ENCODE results near the gene MAML1. TPM values are rescaled to one million over a fixed set of nuclear protein-coding genes. Genes with fewer than 3 reads are reported as not detected.

MAML1 gene
- total and polyA plus RNA-seq, 2 experiments from 2014 or later: 14.4 to 35.8 TPM

DNA sequence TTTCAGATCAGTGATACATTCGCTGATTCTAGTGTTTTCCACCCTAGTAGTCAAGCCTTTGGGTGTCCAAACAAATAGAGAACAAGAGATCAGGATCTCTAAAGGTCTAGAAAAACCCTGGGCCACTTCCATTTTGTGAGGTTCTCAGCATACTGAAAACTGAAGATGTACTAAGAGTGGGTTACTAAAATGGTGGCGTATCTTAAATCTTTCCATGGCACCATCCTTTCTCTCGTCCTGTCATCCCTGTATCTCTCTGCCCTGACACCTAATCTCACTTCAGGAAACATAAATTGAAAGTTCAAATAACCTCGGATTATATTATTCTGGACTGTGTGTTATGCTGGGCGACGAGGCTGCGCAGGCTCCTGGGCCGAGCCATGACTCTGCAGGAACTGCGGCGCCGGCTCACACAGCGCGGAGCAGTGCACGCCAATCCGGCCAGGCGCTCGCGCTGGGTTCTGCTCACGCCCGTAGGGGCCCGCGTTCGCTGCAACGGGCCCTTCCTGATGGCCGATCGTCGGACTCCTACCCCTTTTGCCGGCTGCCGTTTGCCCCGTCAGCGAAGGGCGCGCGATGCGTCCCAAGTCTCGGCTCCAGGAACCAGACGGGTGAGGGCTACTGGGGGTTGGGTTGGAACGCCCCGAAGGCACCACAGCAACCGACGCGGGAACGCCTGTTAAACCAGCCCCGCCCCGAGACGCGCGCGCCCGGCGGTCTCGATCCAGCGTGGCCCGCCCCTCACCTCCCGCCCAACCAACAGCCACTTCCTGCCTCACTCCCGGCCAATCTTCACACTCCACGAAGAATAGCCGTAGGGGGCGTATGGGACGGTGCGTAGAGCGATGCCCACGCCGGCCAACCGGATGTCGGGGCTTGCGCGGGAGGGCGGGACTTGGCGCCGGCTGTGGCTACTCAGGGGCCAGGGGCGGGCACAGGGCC, 34.4 kb upstream of the MAML1 start:
- H3K4me3 ChIP-seq: peak overlapping the region; percentile 91
- peaks cover 9% of the 10 kb centered on the region for H3K4me1 ChIP-seq (ENCODE audit: low read depth)
- peak; percentile 98 to 100 for DNase-seq (ENCODE audit: low read depth in 1 of 2, low spot score in 1 of 2)

DNA sequence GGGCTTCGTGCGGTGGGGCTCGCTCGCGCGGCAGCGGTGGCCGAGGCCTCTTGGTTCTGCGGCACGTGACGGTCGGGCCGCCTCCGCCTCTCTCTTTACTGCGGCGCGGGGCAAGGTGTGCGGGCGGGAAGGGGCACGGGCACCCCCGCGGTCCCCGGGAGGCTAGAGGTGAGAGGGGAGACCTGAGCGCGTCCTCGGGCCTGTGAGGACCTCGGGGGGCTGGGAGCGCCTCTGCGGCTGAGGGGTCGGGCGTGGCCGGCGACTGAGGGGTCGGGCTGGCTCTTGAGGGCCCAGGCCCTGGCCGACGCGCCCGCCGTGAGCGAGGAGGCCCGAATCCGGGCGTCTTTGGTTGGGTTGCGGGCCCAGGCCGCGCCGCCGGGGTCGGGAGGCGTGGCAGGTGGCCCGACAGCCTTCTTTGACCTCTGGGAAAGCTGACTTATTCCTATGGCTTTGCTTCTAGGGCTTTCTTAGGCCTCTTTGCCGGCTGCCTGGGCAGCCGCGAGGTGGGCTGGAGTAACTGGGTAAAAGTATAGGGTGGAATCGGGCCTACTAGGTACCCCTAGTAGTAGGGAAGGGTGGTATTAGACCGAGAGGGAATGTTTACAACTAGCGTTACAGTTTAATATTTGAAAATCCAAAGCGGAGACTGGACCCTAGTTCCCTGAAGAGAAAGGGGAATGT, 33.5 kb upstream of the MAML1 start, which contains the start of gene CANX:
TSS of gene CANX (plus strand) at position 33 of the 681 bp plus-strand sequence. CDS start 6,715 bp downstream, outside the sequence.
- Histone ChIP-seq H3K27ac (peak within 1 kb of the TSS; percentile 100), H3K4me3 (peak within 1 kb of the TSS; percentile 91), H3K27me3 (no peaks in the 10 kb centered on the region), H3K9me3 (ENCODE audit: low read depth) (no peaks in the 10 kb centered on the region), H3K36me3 (peaks cover 2% of the 10 kb centered on the region), H3K4me1 (ENCODE audit: low read depth) (peaks cover 9% of the 10 kb centered on the region)
- no peak for TF ChIP-seq CTCF (IDR thresholded peaks at IDR 0.05; ENCODE audit: low read depth, low read length)
- no peak for DNase-seq (ENCODE audit: low read depth in 1 of 2, low spot score in 1 of 2)

More for the DNA sequence above, 34.4 kb upstream of the MAML1 start:
- Histone ChIP-seq H3K36me3 (peaks cover 2% of the 10 kb centered on the region), H3K27me3 (no peaks in the 10 kb centered on the region), H3K27ac (peak overlapping the region; percentile 100), H3K9me3 (ENCODE audit: low read depth) (no peaks in the 10 kb centered on the region)
- no peak for TF ChIP-seq CTCF (IDR thresholded peaks at IDR 0.05; ENCODE audit: low read depth, low read length)

GRCh38 chr5:179699616-179700237, 32.9 kb upstream of the MAML1 start:
- peak overlapping the region; percentile 91 for H3K4me3 ChIP-seq
- peak in 1 of 2 donors; percentile 40 for DNase-seq (ENCODE audit: low read depth in 1 of 2, low spot score in 1 of 2)
- no peaks in the 10 kb centered on the region for H3K27me3 ChIP-seq
- peak overlapping the region; percentile 100 for H3K27ac ChIP-seq
- H3K36me3 ChIP-seq: peaks cover 2% of the 10 kb centered on the region
- H3K4me1 ChIP-seq (ENCODE audit: low read depth): peaks cover 9% of the 10 kb centered on the region
- TF ChIP-seq CTCF (IDR thresholded peaks at IDR 0.05; ENCODE audit: low read depth, low read length): no peak
- no peaks in the 10 kb centered on the region for H3K9me3 ChIP-seq (ENCODE audit: low read depth)

GRCh38 chr5:179700401-179700918, 32.2 kb upstream of the MAML1 start:
- Histone ChIP-seq H3K36me3 (peaks cover 2% of the 10 kb centered on the region), H3K9me3 (ENCODE audit: low read depth) (no peaks in the 10 kb centered on the region), H3K4me1 (ENCODE audit: low read depth) (peaks cover 9% of the 10 kb centered on the region), H3K27me3 (no peaks in the 10 kb centered on the region), H3K27ac (peak overlapping the region; percentile 100), H3K4me3 (peak overlapping the region; percentile 91)
- no peak for TF ChIP-seq CTCF (IDR thresholded peaks at IDR 0.05; ENCODE audit: low read depth, low read length)
- DNase-seq (ENCODE audit: low read depth in 1 of 2, low spot score in 1 of 2): peak; percentile 25 to 27

GRCh38 chr5:179716286-179716685, 16.3 kb upstream of the MAML1 start:
- DNase-seq (ENCODE audit: low read depth in 1 of 2, low spot score in 1 of 2): peak in 1 of 2 donors; percentile 16
- no peaks in the 10 kb centered on the region for H3K9me3 ChIP-seq (ENCODE audit: low read depth)
- H3K4me3 ChIP-seq: no peak overlapping the region
- H3K4me1 ChIP-seq (ENCODE audit: low read depth): no peaks in the 10 kb centered on the region
- no peaks in the 10 kb centered on the region for H3K27me3 ChIP-seq
- peaks cover 72% of the 10 kb centered on the region for H3K36me3 ChIP-seq
- peak overlapping the region; percentile 39 for H3K27ac ChIP-seq
- no peak for TF ChIP-seq CTCF (IDR thresholded peaks at IDR 0.05; ENCODE audit: low read depth, low read length)
